Stimulated activated CD8-positive, alpha-beta memory T cell treated with anti-CD3 and anti-CD28 coated beads, Interleukin-15, amount 100 ng/mL, for 1 hour (primary cell): ENCODE data around the gene ANOS1.
"Not testable (repeated sequence)": the region's sequence is repeated elsewhere in the genome, so short reads cannot be mapped to it uniquely, and the experiment has no call there.

Experiments used
- DNase-seq: peaks from one replicate; pipeline ENCODE4 v3.0.0-alpha.2; 2020; ENCODE audit warnings: low read depth

ANOS1 gene

DNA sequence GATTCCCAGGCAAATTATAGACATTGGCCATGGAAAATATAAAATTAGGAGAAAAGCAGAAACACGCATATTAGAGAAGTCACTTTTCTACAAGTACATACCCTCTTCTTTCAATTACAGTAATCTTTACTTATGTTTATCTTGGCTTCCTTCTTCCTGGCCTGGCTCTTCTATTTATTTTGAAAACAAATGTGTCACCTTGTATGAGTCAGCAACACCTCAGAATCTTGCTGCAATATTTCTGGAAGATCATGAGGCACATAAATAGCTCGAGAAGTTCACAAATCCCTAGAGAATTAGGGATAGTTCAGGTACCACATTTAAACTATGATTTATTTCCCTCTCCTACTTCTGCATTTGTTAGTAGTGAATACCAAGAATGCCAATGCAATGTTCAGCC, 124.6 kb downstream of the ANOS1 start:
- no peak for DNase-seq

DNA sequence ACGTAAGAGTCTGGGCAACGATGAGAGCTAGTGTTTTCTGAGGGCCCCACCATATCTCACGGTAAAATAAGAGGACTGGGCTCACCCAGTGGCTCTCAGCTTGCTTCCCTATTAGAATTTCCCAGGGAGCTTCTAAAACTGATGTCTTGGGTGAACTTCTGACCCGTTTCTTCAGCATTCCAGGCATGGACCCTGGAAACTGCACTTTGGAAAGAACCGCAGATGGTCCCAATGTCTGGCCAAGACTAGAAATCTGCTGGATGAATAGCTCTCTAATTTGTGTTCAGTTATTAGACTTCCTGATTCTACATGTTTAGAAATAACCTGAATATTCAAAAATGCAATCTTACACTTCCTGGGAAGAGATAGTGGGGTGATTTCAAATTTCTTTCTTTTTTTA, 127.8 kb downstream of the ANOS1 start:
- no peak for DNase-seq

DNA sequence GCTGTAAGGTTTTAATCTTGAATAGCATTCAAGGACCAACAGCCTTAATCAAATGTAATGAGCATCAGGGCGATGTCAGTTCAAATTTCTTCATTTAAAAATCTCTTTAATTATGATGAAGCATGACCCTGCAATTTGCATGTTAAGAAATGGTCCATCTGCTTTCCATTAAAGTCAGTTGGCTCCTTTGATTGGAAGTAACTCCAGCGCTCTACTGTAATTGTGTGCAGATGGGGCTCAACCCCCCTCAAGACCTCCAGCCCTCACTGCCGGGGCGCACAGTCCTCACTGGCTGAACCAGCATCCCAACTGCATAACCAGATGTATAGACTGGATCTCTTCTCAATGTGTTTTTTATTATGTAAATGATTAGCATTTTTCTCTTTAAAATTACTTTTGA, 140.4 kb downstream of the ANOS1 start:
- DNase-seq = no peak

DNA sequence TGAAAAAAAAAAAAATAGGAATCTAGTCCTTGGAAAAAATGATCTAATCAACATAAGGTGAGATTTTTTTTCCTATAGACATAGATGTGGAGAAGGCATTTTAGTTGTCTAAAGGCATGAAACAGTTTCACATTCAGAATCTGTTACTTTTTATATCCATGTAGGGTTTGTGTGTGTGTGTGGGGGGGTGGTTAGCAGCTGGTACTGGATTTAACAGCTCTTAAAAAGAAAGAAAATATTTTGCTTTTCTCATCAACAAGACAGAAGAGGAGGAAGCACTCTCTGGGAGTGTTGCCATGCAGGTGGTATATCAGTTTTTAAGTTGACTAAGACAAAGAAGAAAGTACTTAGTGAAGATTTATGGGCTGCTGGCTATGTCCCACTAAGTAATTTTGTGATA, 145.0 kb downstream of the ANOS1 start:
- DNase-seq = no peak

DNA sequence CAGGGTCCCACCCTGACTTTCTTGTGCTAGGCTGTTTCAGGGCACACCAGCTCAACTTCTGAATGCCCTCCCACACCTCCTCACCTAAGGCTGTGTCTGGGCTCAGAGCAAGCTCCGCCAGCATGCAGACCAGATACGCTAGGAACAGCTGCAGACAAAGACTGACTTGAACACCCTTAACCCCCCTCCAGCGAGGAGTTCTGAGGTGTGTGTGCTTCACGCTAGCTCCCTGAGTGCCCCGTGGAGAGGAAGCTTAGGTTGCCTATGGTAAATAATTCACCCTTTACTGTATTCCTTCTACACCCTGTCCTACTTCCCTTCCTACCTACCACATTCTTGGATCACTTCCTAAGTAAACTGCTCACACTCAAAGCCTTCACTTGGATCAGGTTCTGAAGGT, 152.3 kb downstream of the ANOS1 start:
- no peak for DNase-seq

DNA sequence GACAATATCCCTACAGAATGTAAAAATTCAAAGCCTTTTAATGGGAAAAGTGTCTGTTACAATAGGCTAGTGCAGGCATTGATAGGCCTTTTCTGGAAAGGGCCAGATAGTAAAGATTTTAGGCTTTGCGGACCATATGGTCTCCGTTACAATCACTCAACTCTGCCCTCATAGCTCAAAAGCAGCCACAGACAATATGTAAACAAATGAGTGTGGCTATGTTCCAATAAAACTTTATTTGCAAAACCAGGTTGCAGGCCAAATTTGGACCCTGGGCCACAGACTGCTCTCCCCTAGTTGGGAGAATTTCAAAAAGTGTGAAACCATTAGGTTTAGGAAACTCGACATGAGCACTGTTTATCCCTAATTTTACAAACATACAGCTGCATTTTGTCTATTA, 155.1 kb downstream of the ANOS1 start:
- DNase-seq = no peak

DNA sequence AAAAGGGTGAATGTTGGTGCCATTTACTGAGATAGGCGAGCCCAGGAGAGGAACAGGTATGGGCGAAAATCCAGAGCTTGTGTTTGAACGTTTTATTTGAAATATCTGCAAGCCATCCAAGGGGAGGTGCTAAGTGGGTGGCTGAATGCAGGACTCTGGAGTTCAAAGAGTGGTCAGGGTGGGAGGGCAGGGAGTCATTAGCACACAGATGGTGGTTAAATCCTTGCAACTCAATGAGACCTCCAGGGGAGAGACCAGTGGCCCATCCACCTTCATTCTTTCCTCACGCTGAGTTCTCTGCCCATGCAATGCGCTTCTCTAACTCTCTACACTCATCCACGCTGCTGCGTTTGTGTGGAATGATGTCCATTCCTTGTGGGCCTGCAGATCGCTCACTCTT, 166.2 kb downstream of the ANOS1 start:
- DNase-seq = no peak

DNA sequence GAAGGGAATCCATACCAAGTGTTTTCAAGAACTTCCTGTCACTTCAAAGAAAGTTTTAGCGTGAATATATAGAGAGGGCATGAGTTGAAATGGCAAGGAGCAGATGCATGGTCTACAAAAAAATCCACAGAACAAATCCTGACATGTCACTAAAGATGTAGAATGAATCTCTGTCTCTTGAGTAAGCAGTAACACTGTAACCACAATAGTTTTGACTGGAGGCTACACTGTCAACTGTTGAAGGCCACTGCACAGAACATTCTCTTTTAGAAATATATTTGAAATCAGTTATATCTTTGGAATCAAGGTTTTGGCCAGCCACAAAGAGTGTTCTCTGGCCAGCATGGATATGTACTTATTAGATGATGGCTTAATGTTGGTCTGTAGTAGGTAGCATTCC, 183.5 kb downstream of the ANOS1 start:
- no peak for DNase-seq

DNA sequence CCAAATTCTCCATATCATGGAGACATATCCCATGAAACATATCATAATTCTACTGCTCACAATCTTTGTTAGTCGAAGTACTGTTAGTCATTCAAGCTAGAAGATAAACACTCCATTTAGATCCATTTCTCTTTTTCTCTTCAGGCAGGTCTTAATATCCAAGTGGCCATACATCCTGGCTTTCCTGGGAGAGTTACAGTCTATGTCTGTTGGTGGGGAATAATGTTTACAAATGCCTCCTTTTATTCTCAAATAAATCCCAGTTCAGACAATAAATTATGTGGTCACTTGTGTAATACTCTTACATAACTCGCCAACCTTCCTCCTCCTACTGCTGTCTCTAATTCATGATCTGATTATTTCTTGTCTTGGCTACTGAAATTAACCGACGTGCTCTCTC, 185.2 kb downstream of the ANOS1 start:
- DNase-seq = no peak

DNA sequence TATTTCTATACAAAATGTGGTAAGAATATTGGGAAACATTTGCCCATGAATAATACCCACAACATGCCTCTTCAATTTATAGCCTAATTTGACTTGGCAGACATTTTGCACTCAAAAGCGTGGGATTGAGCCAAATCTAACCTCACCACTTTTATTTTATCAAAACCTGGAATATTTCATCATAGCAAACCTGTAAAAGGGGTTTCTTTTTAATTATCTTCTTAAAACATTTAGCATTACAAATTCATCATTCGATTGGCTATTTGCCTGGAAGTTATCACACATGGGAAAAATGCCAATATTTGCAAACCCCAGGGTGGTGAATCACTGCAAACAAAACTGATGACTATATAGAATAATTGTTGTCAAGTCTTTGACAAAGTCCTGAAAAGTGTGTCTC, 211.1 kb downstream of the ANOS1 start:
- no peak for DNase-seq

DNA sequence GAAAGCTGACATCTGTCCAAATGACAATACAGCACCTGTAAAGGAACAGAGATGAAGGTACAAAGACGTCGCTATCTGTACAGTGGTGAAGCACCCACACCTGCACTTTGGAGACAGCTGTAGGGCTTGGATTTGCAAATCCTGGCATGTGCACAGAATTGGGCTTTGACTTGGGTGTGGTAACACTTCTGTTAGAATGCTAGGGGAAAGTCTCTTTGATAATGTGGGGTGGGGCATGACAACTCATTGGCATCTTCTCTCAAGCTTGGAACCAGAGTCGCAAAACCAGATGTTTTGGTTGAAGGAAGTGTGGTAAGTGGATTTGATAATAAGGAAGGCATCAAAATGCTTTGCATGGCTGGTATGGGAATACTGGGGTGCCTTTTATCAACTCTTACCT, 211.8 kb downstream of the ANOS1 start:
- DNase-seq = no peak

DNA sequence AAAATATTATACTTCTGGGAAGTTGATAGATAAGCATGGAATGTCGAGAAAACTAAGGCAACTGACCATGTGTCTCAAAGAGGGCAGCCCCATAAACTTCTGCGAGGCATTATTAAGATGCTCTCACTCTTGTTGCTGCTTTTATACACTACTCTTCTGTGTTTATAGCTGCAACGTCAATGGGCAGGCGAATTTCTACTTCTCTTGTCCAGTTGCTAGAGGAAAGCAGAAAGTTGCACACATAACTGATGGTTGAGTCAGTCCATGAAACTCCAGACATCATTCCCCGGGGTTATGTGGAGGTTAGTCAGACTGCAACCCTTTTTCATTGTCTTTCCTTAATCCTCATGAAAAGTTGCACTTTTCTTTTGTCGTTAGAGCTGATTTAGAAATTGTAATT, 227.5 kb downstream of the ANOS1 start:
- no peak for DNase-seq

DNA sequence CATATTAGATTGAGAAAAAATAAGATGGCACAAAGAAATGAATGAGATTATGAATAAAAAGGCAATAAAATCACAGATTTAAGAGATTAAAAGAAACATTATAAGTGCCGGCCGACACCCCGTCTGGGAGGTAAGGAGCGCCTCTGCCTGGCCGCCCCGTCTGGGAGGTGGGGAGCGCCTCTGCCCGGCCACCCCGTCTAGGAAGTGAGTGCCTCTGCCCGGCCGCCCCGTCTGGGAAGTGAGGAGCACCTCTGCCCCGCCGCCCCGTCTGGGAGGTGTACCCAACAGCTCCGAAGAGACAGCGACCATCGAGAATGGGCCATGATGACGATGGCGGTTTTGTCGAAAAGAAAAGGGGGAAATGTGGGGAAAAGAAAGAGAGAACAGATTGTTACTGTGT, 229.8 kb downstream of the ANOS1 start:
- not testable (repeated sequence) for DNase-seq

DNA sequence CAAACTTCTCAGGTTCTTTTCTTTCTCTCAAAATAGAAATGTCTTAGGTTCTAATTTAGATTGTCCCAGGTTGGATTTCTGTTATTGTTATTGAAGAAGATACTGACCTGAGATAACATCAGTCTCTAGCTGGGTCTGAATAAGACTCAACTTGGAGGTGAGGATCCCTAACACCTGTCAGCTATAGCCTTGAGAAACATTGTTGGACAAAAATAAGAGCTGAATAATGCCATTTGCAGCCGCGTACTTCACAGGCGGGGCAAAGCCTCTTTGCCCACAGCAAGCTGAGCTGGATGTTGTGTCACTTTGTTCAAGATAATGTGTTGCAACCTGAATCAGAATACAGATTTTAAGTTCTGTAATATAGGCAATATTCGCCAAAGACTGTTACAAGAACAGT, 231.7 kb downstream of the ANOS1 start:
- no peak for DNase-seq

DNA sequence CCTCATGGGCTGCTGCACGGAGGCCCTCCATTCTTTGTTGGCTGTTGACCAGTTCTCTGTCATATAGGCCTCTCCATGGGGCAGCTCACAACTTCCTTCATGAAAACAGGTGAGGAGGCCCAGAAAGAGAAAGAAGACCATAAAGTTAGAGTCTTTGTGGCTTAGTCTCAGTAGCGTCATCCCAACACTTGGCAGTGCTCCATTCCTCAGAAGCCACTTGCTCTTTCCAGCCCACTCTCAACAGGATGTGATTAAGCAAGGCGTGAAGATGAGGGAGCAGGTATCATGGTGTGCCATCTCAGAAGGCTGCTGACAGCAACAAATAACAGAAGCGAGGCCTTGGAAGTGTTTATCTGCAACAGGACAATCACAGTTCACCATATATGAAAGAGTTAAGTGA, 236.9 kb downstream of the ANOS1 start:
- DNase-seq = not testable (repeated sequence)

DNA sequence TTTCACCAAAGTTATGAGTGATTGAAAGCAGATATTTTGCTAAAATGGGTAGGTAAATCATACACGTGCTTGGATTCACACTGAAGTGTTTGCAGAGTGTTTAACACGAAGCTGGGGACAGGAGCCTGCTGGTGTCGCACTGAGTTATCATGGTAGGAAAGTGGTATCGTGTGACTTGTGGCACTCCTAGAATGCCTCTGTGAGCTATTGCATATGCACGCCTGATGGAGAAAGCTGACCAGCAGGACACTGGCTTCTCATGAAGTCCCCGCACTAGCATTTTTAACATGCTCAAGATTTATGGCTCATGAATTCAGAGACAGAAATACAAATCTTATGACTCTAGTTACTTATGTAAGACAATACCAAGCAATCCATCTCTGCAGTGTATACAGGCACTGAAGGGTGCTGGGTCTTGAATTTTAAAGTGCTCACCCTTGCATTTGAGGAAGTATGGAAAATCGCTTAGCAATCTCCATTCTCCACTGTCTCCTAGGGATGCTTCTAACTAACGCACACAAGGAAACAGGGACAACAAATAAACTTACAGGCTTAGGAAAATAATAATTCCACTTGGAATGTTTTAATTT, 247.5 kb downstream of the ANOS1 start:
- no peak for DNase-seq
